Endodermal cell (in vitro differentiated cells): Measurements from ENCODE around the gene SIGMAR1. TPM values are rescaled to one million over a fixed set of nuclear protein-coding genes. Genes with fewer than 3 reads are reported as not detected.

ENCODE experiments used
- DNase-seq: peaks from one replicate; pipeline ENCODE4 v3.0.0-alpha.2; 2017
- H3K27ac ChIP-seq: 2 replicates; pipeline ENCODE4 v1.5.1; 2013; ENCODE audit warnings: mild to moderate bottlenecking, low read depth, low read length, moderate library complexity
- H3K27me3 ChIP-seq: 2 replicates; pipeline ENCODE4 v1.6.1; 2013; ENCODE audit warnings: mild to moderate bottlenecking, low read length, moderate library complexity; ENCODE audit not compliant: insufficient read depth, control insufficient read depth, poor library complexity, severe bottlenecking
- H3K36me3 ChIP-seq: 2 replicates; pipeline ENCODE4 v1.7.0; 2013; ENCODE audit warnings: mild to moderate bottlenecking, low read length, moderate library complexity; ENCODE audit not compliant: control insufficient read depth, insufficient read depth
- H3K4me1 ChIP-seq: one replicate; pipeline ENCODE4 v1.7.0; 2013; ENCODE audit warnings: low read length; ENCODE audit not compliant: control insufficient read depth, insufficient read depth
- H3K4me3 ChIP-seq: 2 replicates; pipeline ENCODE4 v1.5.1; 2013; ENCODE audit warnings: mild to moderate bottlenecking, low read length, moderate library complexity
- H3K9ac ChIP-seq: 2 replicates; pipeline ENCODE4 v1.6.1; 2013; ENCODE audit warnings: mild to moderate bottlenecking, low read length, moderate library complexity; ENCODE audit not compliant: poor library complexity, severe bottlenecking; ENCODE audit errors: extremely low read depth
- H3K9me3 ChIP-seq: 2 replicates; pipeline ENCODE4 v1.6.1; 2013; ENCODE audit warnings: mild to moderate bottlenecking, low read length, moderate library complexity; ENCODE audit not compliant: control insufficient read depth
- H3K27ac Mint-ChIP-seq: 2 replicates; pipeline ENCODE4 v1.8.0; 2020; ENCODE audit warnings: mixed read lengths
- H3K27me3 Mint-ChIP-seq: 2 replicates; pipeline ENCODE4 v1.8.0; 2021; ENCODE audit warnings: mild to moderate bottlenecking, mixed read lengths; ENCODE audit not compliant: insufficient read depth
- H3K36me3 Mint-ChIP-seq: 2 replicates; pipeline ENCODE4 v1.8.0; 2020; ENCODE audit warnings: low read depth, mixed read lengths
- H3K4me1 Mint-ChIP-seq: 2 replicates; pipeline ENCODE4 v1.8.0; 2020; ENCODE audit warnings: mixed read lengths
- H3K4me3 Mint-ChIP-seq: 2 replicates; pipeline ENCODE4 v1.8.0; 2020; ENCODE audit warnings: mild to moderate bottlenecking, moderate library complexity, mixed read lengths
- H3K9me3 Mint-ChIP-seq: 2 replicates; pipeline ENCODE4 v1.8.0; 2020; ENCODE audit warnings: mild to moderate bottlenecking, mixed read lengths
- CTCF ChIP-seq: fragments of 200-600 bp; sonication (generic); conservative IDR thresholded peaks from 2 replicates; pipeline ENCODE4 v1.5.0; 2021; ENCODE audit warnings: antibody characterized with exemption, mild to moderate bottlenecking
- WGBS, 2 experiments: methylation state at CpG; one replicate each; pipeline versions ENCODE4 v1.1.5 to v1.1.7; 2013; ENCODE audit warnings: missing lambda C conversion rate in 2 of 2, mixed read lengths in 1 of 2; ENCODE audit not compliant: insufficient coverage in 1 of 2, insufficient read length in 1 of 2; 5-methylcytosine and 5-hydroxymethylcytosine counted together
- total RNA-seq, 2 donors: library from RNA; stranded (reverse); fragmentation: NEBNext Ultra II Directional in 1 of 2; extraction: Animal tissue kit (Norgen Biotek cat#: 25700) in 1 of 2; gene quantifications; 2 replicates in 1 of 2; 3 replicates in 1 of 2; pipeline ENCODE4 v1.2.1, GENCODE V29; 2021

Gene SIGMAR1
- total RNA-seq, 2 donors from 2014 or later: 49.1 to 49.4 TPM

GRCh38 chr9:34675869-34676268 is 38.3 kb upstream of the SIGMAR1 start:
- Histone ChIP-seq H3K9ac (no peak overlapping the region), H3K4me1 (no peaks in the 10 kb centered on the region), H3K27me3 (no peaks in the 10 kb centered on the region), H3K9me3 (no peaks in the 10 kb centered on the region), H3K4me3 (no peak overlapping the region), H3K27ac (no peak overlapping the region), H3K36me3 (no peaks in the 10 kb centered on the region)
- WGBS, 2 experiments: 94 to 100% methylated on average over 1 to 2 of the region's 2 CpGs
- peaks cover 8% of the 10 kb centered on the region for H3K4me1 Mint-ChIP-seq
- H3K9me3 Mint-ChIP-seq: no peaks in the 10 kb centered on the region
- no peak for TF ChIP-seq CTCF
- peaks cover 11% of the 10 kb centered on the region for H3K36me3 Mint-ChIP-seq
- H3K27me3 Mint-ChIP-seq: peaks cover 5% of the 10 kb centered on the region
- no peak overlapping the region for H3K4me3 Mint-ChIP-seq
- no peak overlapping the region for H3K27ac Mint-ChIP-seq
- DNase-seq: no peak

- H3K9me3 ChIP-seq: peaks cover under 1% of the 10 kb centered on the region
- no peaks in the 10 kb centered on the region for H3K27me3 ChIP-seq
- DNase-seq: peak; percentile 98
- no peak overlapping the region for H3K4me3 ChIP-seq
- H3K27ac ChIP-seq: no peak overlapping the region
- 23 to 40% methylated on average over 6 to 10 of the region's 10 CpGs for WGBS, 2 experiments
- H3K36me3 ChIP-seq: peaks cover under 1% of the 10 kb centered on the region
- Mint-ChIP-seq H3K4me1 (peaks cover 8% of the 10 kb centered on the region), H3K4me3 (no peak overlapping the region), H3K9me3 (peaks cover 4% of the 10 kb centered on the region), H3K27me3 (peaks cover 7% of the 10 kb centered on the region), H3K27ac (no peak overlapping the region), H3K36me3 (peaks cover 12% of the 10 kb centered on the region)
- peak; percentile 95 for TF ChIP-seq CTCF
- H3K9ac ChIP-seq: no peak overlapping the region
- no peaks in the 10 kb centered on the region for H3K4me1 ChIP-seq
Observed at GRCh38 chr9:34675048-34675714, 37.6 kb upstream of the SIGMAR1 start.

GRCh38 chr9:34674440-34674839 is 36.9 kb upstream of the SIGMAR1 start:
- peaks cover 19% of the 10 kb centered on the region for H3K36me3 Mint-ChIP-seq
- 91 to 100% methylated on average over 1 to 3 of the region's 3 CpGs for WGBS, 2 experiments
- H3K4me3 Mint-ChIP-seq: no peak overlapping the region
- peaks cover 8% of the 10 kb centered on the region for H3K4me1 Mint-ChIP-seq
- peaks cover 9% of the 10 kb centered on the region for H3K27me3 Mint-ChIP-seq
- no peak overlapping the region for H3K27ac Mint-ChIP-seq
- H3K9ac ChIP-seq: no peak overlapping the region
- peaks cover 8% of the 10 kb centered on the region for H3K9me3 ChIP-seq
- no peak for TF ChIP-seq CTCF
- no peaks in the 10 kb centered on the region for H3K4me1 ChIP-seq
- no peaks in the 10 kb centered on the region for H3K27me3 ChIP-seq
- H3K27ac ChIP-seq: no peak overlapping the region
- peaks cover 8% of the 10 kb centered on the region for H3K36me3 ChIP-seq
- no peak overlapping the region for H3K4me3 ChIP-seq
- no peak for DNase-seq
- peaks cover 12% of the 10 kb centered on the region for H3K9me3 Mint-ChIP-seq
